Spinal cord (tissue), 10 donors: ENCODE data around the gene ADAMTS10. TPM values are rescaled to one million over a fixed set of nuclear protein-coding genes. Genes with fewer than 3 reads are reported as not detected.
A peak's percentile ranks its signal among the peaks of the same experiment; 100 is the strongest.

Experiments used
- DNase-seq, 6 donors: peaks; one replicate each; pipeline versions ENCODE4 v3.0.0 to v3.0.0-alpha.2; 2013 to 2015; ENCODE audit warnings: low spot score in 6 of 6, low read depth in 4 of 6
- H3K27ac ChIP-seq: one replicate; pipeline ENCODE4 v1.5.1; 2013; ENCODE audit warnings: low read depth, low read length, control low read depth
- H3K27me3 ChIP-seq: one replicate; pipeline ENCODE4 v1.6.1; 2013; ENCODE audit warnings: low read length; ENCODE audit not compliant: control insufficient read depth, insufficient read depth
- H3K36me3 ChIP-seq: one replicate; pipeline ENCODE4 v1.6.1; 2013; ENCODE audit warnings: low read length; ENCODE audit not compliant: control insufficient read depth, insufficient read depth
- H3K4me1 ChIP-seq: one replicate; pipeline ENCODE4 v1.6.1; 2013; ENCODE audit warnings: low read length; ENCODE audit not compliant: control insufficient read depth, insufficient read depth
- H3K4me3 ChIP-seq: one replicate; pipeline ENCODE4 v1.5.1; 2013; ENCODE audit warnings: low read depth, low read length, control low read depth
- H3K9me3 ChIP-seq: one replicate; pipeline ENCODE4 v1.6.1; 2013; ENCODE audit warnings: low read length; ENCODE audit not compliant: control insufficient read depth, insufficient read depth
- WGBS: methylation state at CpG from one replicate; pipeline ENCODE4 v1.1.5; 2013; ENCODE audit warnings: missing lambda C conversion rate; ENCODE audit not compliant: insufficient coverage; 5-methylcytosine and 5-hydroxymethylcytosine counted together
- polyA plus RNA-seq, 2 donors: library from polyadenylated mRNA; unstranded; fragments of 120-200 nt; gene quantifications; one replicate each; pipeline ENCODE4 v1.2.1, GENCODE V29; 2013; ENCODE audit not compliant: insufficient read length in 2 of 2
- total RNA-seq, 2 donors: library from RNA; depleted of rRNA in 1 of 2; stranded (reverse); fragments of 120-200 nt in 1 of 2; fragments of >200 nt in 1 of 2; gene quantifications; one replicate each; pipeline versions ENCODE4 v1.2.3 to v1.2.4, GENCODE V29; 2013 to 2014
- donor health status: healthy.

ADAMTS10 gene
- total and polyA plus RNA-seq, 4 donors: 32.2 to 115 (median 83.5) TPM

DNA sequence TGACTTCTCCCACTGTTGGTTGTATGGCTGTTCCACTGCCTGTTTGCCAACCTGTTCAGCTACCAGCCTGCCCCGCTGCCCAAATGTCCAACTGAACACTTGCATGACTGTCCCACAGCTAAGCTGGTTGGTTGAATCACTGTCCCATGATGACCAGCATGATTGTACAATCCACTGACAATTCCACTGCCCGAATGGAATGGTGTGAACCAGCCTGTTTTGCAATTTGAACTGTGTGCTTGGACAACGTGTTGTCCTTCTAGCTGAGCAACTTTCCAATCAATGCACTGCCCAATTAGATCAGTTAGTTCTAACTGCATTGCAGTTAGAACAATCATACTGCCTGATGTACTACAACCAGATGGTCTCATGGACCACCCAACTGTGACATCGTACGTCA lies 8.7 kb downstream of the ADAMTS10 start:
- H3K9me3 ChIP-seq: peaks cover 5% of the 10 kb centered on the region
- H3K27me3 ChIP-seq: no peaks in the 10 kb centered on the region
- WGBS: 98% methylated on average over 5 of the region's 5 CpGs
- no peak overlapping the region for H3K4me3 ChIP-seq
- no peak for DNase-seq
- no peak overlapping the region for H3K27ac ChIP-seq
- no peaks in the 10 kb centered on the region for H3K4me1 ChIP-seq
- H3K36me3 ChIP-seq: peaks cover 70% of the 10 kb centered on the region

GRCh38 chr19:8600816-8601215 lies 9.7 kb downstream of the ADAMTS10 start:
- peaks cover 5% of the 10 kb centered on the region for H3K9me3 ChIP-seq
- 98% methylated on average over 16 of the region's 16 CpGs for WGBS
- H3K4me1 ChIP-seq: no peaks in the 10 kb centered on the region
- H3K4me3 ChIP-seq: no peak overlapping the region
- no peak overlapping the region for H3K27ac ChIP-seq
- H3K27me3 ChIP-seq: no peaks in the 10 kb centered on the region
- peaks cover 79% of the 10 kb centered on the region for H3K36me3 ChIP-seq
- no peak for DNase-seq

DNA sequence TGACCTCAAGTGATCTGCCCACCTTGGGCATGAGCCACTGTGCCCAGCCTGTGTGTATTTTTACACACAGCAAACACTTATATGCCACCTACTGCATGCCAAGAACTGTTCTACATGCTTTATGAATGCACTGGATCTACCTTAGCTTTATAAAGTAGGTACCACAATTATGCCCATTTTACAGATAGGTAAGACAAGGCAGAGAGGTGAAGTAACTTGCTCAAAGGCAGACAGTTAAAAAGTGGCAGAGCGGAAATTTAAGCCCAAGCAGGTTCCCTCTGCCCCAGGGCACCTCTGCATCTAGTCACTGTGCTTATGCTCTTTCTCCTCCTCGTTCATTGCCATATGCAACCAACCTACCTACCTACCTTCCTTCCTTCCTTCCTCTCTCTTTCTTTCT lies 10.5 kb downstream of the ADAMTS10 start:
- Histone ChIP-seq H3K27ac (no peak overlapping the region), H3K9me3 (peaks cover 4% of the 10 kb centered on the region), H3K4me1 (no peaks in the 10 kb centered on the region), H3K36me3 (peaks cover 79% of the 10 kb centered on the region), H3K27me3 (no peaks in the 10 kb centered on the region), H3K4me3 (no peak overlapping the region)
- no peak for DNase-seq
- 100% methylated on average over 2 of the region's 2 CpGs for WGBS

DNA sequence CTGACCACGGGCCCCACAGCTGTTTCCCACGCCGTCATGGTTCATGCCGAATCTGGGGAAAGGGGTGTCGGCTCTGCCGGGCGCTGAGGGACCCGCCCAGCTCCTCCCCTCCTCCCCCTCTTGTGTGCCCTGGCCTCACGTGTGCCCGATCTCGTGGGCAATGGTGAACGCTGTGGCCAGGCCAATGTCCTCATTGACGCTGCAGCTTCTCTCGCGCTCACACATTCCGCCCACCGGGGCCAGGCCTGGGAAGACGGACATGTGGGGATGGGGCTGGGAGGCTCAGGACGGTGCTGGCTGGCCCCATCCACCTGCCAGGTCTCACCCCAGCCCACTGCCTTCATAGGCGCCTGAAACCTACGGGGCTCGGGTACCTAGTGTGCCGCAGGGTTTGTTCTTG lies 14.3 kb downstream of the ADAMTS10 start:
- peaks cover 17% of the 10 kb centered on the region for H3K4me1 ChIP-seq
- no peak for DNase-seq
- H3K36me3 ChIP-seq: peaks cover 52% of the 10 kb centered on the region
- 89% methylated on average over 9 of the region's 23 CpGs for WGBS
- H3K27ac ChIP-seq: no peak overlapping the region
- H3K9me3 ChIP-seq: no peaks in the 10 kb centered on the region
- no peak overlapping the region for H3K4me3 ChIP-seq
- no peaks in the 10 kb centered on the region for H3K27me3 ChIP-seq

DNA sequence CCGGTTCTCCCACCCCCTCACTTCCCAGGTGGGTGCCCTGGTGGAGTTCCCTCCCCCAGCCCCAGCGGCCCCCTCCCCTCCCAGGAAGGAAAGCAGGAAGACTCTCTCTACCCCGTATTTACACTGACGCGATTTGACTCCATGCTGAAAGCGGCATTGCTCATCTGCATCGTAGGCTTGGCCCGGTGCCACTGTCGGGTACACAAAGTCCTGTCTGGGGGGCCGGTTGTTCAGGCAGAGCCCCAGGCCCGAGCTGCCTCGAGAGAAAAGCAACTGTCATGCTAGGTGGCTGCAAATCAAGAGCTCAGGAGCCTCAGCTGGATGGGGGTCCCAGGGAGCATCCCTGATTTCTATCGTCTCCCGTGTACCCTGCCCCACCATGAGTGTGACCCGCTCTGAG lies 14.9 kb downstream of the ADAMTS10 start:
- no peak for DNase-seq
- Histone ChIP-seq H3K4me1 (peaks cover 17% of the 10 kb centered on the region), H3K4me3 (no peak overlapping the region), H3K27me3 (no peaks in the 10 kb centered on the region), H3K9me3 (no peaks in the 10 kb centered on the region), H3K36me3 (peaks cover 47% of the 10 kb centered on the region), H3K27ac (no peak overlapping the region)
- WGBS: 71% methylated on average over 13 of the region's 15 CpGs

- DNase-seq: no peak
These were observed 16.6 kb downstream of the ADAMTS10 start for GRCh38 chr19:8593931-8594330.

DNA sequence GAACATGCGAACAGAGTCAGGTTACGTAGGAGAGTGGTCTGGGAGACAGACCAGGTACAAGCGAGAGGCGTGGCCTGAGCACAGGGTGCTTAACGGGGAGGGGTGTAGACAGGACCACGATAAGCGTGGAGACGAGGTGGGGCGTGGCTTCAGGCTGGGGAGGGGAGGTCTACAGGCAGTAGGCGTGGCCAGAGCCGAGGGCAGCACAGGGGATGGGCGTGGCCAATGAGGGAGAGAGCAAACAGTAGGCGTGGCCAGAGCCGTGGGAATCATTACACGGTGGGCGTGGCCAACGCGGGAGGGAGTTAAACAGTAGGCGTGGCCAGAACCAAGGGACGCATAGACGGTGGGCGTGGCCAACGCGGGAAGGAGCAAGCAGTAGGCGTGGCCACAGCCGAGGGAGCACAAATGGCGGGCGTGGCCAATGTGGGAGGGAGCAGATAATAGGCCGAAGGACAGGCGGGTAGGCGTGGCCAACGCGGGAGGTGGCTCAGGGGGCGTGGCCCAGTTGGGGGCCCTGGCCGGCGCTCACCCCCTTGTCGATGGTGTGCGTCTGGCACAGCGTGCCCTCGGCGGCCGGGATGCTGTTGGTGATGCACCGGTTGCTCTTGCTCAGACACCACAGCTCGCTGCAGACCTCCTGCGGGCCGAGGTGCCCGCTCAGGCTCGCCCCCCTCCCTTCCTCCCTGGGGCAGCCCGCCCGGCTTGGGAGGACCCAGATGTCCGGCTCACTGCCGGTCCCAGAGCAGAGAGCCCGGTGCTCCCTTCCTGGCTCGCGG lies 18.1 kb downstream of the ADAMTS10 start:
- H3K27me3 ChIP-seq: no peaks in the 10 kb centered on the region
- peaks cover 39% of the 10 kb centered on the region for H3K36me3 ChIP-seq
- WGBS: under 1% methylated on average over 53 of the region's 55 CpGs
- H3K9me3 ChIP-seq: no peaks in the 10 kb centered on the region
- peak; percentile 90 to 99 (median 94) for DNase-seq
- peaks cover 17% of the 10 kb centered on the region for H3K4me1 ChIP-seq
- peak overlapping the region; percentile 69 for H3K27ac ChIP-seq
- peak overlapping the region; percentile 45 for H3K4me3 ChIP-seq

More at GRCh38 chr19:8593931-8594330, 16.6 kb downstream of the ADAMTS10 start:
- no peak overlapping the region for H3K27ac ChIP-seq
- peaks cover 17% of the 10 kb centered on the region for H3K4me1 ChIP-seq
- no CpG with 5 or more reads among the region's 2 CpGs for WGBS
- peaks cover 46% of the 10 kb centered on the region for H3K36me3 ChIP-seq
- H3K9me3 ChIP-seq: no peaks in the 10 kb centered on the region
- H3K4me3 ChIP-seq: no peak overlapping the region
- no peaks in the 10 kb centered on the region for H3K27me3 ChIP-seq

GRCh38 chr19:8589177-8589714 lies 21.3 kb downstream of the ADAMTS10 start:
- H3K36me3 ChIP-seq: peaks cover 40% of the 10 kb centered on the region
- H3K9me3 ChIP-seq: no peaks in the 10 kb centered on the region
- no peaks in the 10 kb centered on the region for H3K27me3 ChIP-seq
- H3K4me3 ChIP-seq: no peak overlapping the region
- no peak overlapping the region for H3K27ac ChIP-seq
- WGBS: 86% methylated on average over 30 of the region's 32 CpGs
- H3K4me1 ChIP-seq: peaks cover 17% of the 10 kb centered on the region
- DNase-seq: no peak

DNA sequence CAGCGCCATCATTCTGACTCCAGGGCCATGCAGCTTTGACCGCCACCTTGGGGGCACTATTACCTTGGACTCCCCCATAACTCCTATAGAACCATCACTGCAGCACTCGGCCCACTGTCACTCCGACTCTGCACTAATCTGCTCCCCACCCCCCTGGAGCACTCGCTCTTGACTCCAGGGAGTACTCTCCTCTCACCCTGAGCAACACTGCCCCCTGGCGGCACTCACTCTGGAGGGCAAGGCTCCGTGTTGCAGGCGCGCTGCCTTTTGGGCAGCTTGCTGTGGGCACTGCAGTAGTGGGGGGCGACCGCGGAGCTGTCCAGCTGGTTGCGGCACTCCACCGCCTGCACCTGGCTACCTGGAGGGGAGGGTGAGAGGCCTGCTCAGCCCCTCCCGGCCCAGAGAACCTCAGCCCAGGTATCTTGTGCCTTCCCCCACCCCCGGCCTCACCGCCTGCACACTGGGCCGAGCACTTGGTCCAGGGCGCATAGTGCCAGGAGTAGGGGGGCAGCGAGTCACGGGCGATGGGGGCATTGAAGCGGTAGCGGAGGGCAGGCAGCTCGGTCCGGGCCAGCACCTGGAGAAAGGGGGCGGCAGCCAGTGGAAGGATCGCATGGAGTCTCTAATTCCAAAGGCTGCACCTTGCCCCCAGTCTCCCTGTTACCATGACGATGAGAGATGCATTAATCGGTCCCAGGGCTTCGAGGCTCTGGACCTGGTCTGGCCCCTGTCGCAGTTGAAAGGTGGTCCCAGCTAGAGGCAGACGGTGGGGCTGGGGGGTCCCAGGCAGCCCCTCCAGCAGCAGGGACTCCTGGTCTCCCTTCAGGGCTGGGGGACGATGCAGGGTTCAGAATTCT lies 24.4 kb downstream of the ADAMTS10 start:
- H3K4me3 ChIP-seq: no peak overlapping the region
- no peak for DNase-seq
- H3K9me3 ChIP-seq: no peaks in the 10 kb centered on the region
- no peaks in the 10 kb centered on the region for H3K27me3 ChIP-seq
- H3K27ac ChIP-seq: no peak overlapping the region
- H3K36me3 ChIP-seq: peaks cover 41% of the 10 kb centered on the region
- H3K4me1 ChIP-seq: no peaks in the 10 kb centered on the region
- WGBS: 63% methylated on average over 26 of the region's 34 CpGs
